MG63 (cell line): ENCODE data around the gene PLCH2. TPM values are rescaled to one million over a fixed set of nuclear protein-coding genes. Genes with fewer than 3 reads are reported as not detected.

Experiments
- DNase-seq: peaks from one replicate; pipeline ENCODE4 v3.0.0-alpha.2; 2020
- H3K27me3 ChIP-seq: fragments of 250-450 bp; sonication (Bioruptor Pico); 2 replicates; pipeline ENCODE4 v1.5.1; 2020; ENCODE audit warnings: mild to moderate bottlenecking, moderate library complexity
- H3K36me3 ChIP-seq: fragments of 250-450 bp; sonication (Bioruptor Pico); 2 replicates; pipeline ENCODE4 v1.5.1; 2020; ENCODE audit warnings: mild to moderate bottlenecking, moderate library complexity
- H3K4me3 ChIP-seq: fragments of 250-450 bp; sonication (Bioruptor Pico); 2 replicates; pipeline ENCODE4 v1.5.1; 2020; ENCODE audit warnings: mild to moderate bottlenecking, moderate library complexity
- H3K9me3 ChIP-seq: fragments of 250-450 bp; sonication (Bioruptor Pico); 2 replicates; pipeline ENCODE4 v1.5.1; 2020; ENCODE audit warnings: mild to moderate bottlenecking, moderate library complexity
- total RNA-seq: library from RNA; depleted of rRNA; stranded (reverse); fragments of >200 nt; shearing (Covaris generic); gene quantifications from 2 replicates; pipeline ENCODE4 v1.2.3, GENCODE V29; 2014; ENCODE audit warnings: low replicate concordance; rRNA removed

PLCH2 gene, protein sequence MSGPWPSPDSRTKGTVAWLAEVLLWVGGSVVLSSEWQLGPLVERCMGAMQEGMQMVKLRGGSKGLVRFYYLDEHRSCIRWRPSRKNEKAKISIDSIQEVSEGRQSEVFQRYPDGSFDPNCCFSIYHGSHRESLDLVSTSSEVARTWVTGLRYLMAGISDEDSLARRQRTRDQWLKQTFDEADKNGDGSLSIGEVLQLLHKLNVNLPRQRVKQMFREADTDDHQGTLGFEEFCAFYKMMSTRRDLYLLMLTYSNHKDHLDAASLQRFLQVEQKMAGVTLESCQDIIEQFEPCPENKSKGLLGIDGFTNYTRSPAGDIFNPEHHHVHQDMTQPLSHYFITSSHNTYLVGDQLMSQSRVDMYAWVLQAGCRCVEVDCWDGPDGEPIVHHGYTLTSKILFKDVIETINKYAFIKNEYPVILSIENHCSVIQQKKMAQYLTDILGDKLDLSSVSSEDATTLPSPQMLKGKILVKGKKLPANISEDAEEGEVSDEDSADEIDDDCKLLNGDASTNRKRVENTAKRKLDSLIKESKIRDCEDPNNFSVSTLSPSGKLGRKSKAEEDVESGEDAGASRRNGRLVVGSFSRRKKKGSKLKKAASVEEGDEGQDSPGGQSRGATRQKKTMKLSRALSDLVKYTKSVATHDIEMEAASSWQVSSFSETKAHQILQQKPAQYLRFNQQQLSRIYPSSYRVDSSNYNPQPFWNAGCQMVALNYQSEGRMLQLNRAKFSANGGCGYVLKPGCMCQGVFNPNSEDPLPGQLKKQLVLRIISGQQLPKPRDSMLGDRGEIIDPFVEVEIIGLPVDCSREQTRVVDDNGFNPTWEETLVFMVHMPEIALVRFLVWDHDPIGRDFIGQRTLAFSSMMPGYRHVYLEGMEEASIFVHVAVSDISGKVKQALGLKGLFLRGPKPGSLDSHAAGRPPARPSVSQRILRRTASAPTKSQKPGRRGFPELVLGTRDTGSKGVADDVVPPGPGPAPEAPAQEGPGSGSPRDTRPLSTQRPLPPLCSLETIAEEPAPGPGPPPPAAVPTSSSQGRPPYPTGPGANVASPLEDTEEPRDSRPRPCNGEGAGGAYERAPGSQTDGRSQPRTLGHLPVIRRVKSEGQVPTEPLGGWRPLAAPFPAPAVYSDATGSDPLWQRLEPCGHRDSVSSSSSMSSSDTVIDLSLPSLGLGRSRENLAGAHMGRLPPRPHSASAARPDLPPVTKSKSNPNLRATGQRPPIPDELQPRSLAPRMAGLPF (N-terminal part only)
- not detected in 2 replicates for total RNA-seq

DNA sequence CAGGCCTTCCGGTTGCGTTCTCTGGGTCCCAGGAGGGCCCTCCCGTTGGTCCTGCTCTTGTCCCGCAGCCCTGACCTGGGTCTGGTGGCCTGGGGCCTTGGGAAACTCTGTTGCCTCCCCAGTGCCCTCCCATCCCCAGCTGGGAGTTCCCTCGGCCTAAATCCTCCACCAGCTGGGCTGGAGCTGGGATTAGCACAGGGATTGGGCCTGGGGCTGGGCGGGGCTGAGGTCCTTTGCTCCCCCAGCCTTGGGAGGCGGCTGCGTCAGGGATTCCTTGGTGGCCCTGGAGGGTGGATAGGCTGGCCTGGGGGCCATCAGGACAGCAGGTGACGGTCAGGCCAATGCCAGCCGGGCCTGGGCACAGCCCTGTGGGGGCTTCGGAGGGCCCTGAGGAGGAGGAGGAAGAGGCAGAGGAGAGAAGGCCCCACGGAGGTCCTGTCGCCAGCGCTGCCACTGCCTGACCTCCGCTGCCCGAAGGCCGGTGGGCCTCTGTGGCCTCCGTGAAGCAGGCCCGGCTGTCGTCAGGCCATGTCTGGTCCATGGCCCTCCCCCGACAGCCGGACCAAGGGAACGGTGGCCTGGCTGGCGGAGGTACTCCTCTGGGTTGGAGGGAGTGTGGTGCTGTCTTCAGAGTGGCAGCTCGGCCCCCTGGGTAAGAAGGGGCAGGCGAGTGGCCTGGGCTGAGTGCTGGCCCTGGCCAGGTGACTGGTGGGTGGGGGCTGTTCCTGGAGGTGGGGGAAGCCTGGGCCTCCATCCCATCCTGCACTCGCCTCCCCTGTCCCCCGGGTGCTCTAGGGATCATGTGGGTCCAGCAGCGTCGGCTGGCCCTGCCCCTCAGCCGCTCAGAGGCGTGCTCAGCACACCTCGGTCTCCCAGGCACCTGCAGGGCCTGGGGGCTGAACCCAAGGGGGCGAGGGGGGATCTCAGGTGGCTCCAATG is at the start of gene PLCH2:
Gene PLCH2, plus strand, starts transcription at position 229 of the 939 bp plus-strand sequence. Its CDS starts 300 bp downstream, at position 529.
- Histone ChIP-seq H3K9me3 (no peaks in the 10 kb centered on the region), H3K27me3 (no peaks in the 10 kb centered on the region), H3K4me3 (no peak within 1 kb of the TSS), H3K36me3 (no peaks in the 10 kb centered on the region)
- DNase-seq: no peak

DNA sequence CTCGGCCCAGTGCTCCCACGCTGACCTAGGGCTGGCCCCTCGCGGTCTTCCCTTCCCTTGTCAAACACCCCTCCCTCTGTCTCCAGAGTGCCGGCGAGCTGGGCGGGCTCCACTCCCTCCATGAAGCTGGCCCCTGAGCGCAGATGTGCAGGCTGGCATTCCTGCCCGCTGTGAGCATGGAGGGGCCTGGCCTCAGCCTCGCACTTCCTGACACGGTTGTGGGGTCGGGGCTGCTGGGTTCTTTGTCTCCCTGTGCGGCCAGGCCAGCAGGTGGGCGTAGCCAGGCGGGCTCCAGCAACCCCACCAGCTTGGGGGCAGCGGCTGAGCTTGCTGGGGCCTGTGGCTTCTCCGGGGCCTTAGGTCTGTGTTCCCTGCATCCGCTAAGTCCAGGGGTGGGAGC is 49.5 kb upstream of the PLCH2 start:
- H3K9me3 ChIP-seq: peaks cover 10% of the 10 kb centered on the region; the same call in 1 of the 2 replicates
- DNase-seq: no peak
- H3K4me3 ChIP-seq: no peak overlapping the region
- no peaks in the 10 kb centered on the region for H3K27me3 ChIP-seq
- no peaks in the 10 kb centered on the region for H3K36me3 ChIP-seq

DNA sequence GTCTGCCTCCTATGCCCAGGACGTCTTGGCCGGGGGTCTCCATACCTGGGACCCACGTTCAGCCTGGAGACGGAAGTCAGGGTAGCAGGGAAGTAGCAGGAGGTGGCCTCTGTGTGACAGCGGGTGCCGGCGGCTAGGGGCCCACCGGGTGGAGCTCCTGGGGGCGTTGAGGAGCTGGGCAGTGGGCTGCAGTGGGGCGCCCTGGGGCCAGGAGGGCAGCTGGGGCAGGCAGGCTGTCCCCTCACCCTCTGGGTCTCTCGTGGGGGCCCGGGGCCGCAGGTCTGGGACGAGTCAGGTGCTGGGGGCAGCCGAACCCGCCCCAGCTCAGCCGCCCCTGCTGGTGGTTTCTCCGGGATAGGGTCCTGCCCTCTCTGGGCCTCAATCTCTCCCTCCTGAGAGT is 49.0 kb upstream of the PLCH2 start:
- no peak overlapping the region for H3K4me3 ChIP-seq
- H3K27me3 ChIP-seq: no peaks in the 10 kb centered on the region
- peaks cover 10% of the 10 kb centered on the region; the same call in 1 of the 2 replicates for H3K9me3 ChIP-seq
- no peaks in the 10 kb centered on the region for H3K36me3 ChIP-seq
- DNase-seq: no peak

DNA sequence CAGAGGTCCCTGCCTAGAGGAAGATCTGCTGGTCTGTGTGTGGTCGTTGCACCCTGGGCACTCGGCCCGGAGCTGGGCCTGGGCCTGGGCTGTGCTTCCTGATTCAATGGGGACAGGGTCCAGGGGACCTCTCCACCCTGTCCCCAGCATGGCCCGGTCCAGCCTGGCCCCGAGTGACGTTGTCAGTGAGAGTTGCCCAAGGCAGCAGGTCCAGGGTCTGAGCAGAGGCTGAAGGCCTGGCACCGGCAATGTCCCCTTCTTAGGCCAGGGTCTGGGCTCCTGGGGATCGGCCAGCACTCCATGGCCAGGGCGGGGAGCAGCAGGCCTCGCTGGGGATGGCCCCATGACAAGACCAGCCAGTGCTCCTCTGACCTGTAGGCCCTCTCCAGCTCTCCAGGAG is 48.1 kb upstream of the PLCH2 start:
- Histone ChIP-seq H3K4me3 (no peak overlapping the region), H3K9me3 (peaks cover 4% of the 10 kb centered on the region; the same call in 1 of the 2 replicates), H3K36me3 (no peaks in the 10 kb centered on the region), H3K27me3 (peaks cover 4% of the 10 kb centered on the region; the same call in 1 of the 2 replicates)
- DNase-seq: no peak

DNA sequence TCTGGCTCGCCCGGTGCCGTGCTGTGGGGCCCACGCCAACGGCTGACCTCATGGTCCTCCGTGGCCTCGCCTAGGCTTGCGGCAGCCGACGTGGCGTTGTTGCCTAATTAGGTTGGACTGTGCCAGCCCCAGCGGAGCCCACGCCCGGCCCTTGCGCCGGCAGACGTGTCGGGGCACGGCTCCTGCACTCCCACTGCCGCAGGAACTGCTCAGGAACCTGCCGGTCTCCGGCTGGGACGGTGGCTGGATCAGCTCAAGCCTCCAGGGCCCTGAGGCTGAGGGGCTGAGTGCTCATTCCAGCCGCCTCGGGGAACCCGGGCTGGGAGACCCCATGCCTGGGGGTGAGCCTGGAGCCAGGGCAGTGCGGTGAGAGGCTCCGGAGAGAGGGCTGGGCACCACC is 47.6 kb upstream of the PLCH2 start:
- no peaks in the 10 kb centered on the region for H3K36me3 ChIP-seq
- H3K9me3 ChIP-seq: peaks cover under 1% of the 10 kb centered on the region; the same call in 1 of the 2 replicates
- DNase-seq: no peak
- no peak overlapping the region for H3K4me3 ChIP-seq
- H3K27me3 ChIP-seq: peaks cover 9% of the 10 kb centered on the region

DNA sequence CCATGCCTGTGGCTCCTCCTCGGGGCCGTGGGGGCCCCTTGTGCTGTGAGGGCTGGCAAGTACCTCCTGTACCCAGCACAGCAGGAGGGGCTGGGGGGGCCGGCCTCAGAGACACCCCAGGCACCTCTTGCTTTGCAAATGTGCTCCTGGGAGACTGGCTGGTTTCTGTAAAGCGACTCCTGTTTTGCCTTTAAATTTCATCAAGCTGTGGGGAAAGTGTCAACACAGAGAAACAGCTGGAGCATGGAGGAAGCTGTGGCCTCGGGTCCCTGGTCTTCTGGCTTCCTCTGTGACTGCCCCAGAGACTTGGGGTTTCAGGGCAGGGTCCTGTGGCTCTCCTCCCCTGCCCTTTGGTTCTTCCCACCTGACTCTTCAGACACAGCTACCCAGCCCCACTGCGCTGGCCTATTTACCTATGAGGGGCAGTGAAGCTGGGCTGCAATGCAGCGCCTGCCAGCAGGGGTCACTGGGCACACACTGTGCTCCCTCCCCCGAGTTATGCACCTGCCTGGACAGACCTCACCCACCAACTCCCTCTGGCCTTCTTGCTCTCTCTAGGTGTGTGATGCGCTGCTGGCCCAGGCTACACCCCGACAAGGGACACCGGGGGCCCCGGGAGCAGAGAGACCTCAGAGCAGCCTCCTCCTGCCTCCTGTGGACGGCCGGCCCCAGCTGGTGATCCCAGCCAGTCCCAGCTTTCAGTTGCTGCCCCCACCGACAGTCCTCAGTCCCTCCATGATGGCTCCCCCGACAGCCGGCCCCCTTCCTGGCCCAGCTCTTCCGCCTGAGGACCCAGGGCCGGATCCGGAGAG is 46.1 kb upstream of the PLCH2 start:
- H3K9me3 ChIP-seq: no peaks in the 10 kb centered on the region
- no peak overlapping the region for H3K4me3 ChIP-seq
- no peaks in the 10 kb centered on the region for H3K36me3 ChIP-seq
- DNase-seq: no peak
- peaks cover 22% of the 10 kb centered on the region for H3K27me3 ChIP-seq

DNA sequence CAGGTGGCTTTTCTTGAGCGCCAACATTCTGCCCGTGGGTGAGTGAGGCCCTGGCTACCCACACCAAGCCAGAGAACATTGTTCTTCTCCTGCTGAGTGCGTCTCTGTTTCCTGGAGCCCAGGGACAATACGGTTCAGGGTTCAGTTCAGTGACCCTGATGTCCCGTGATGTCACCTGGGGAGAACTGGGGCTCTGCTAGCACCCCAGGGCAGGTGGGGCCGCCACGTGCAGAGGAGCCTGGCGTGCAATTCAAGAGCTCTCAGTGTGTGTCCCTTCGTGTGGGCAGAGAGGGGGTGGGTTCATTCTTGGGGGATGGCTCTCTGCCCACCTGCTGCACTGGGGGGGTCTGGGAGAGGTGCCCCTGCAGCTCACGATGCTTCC is 45.5 kb upstream of the PLCH2 start:
- no peak for DNase-seq
- no peak overlapping the region for H3K4me3 ChIP-seq
- no peaks in the 10 kb centered on the region for H3K36me3 ChIP-seq
- H3K27me3 ChIP-seq: peaks cover 24% of the 10 kb centered on the region
- no peaks in the 10 kb centered on the region for H3K9me3 ChIP-seq

DNA sequence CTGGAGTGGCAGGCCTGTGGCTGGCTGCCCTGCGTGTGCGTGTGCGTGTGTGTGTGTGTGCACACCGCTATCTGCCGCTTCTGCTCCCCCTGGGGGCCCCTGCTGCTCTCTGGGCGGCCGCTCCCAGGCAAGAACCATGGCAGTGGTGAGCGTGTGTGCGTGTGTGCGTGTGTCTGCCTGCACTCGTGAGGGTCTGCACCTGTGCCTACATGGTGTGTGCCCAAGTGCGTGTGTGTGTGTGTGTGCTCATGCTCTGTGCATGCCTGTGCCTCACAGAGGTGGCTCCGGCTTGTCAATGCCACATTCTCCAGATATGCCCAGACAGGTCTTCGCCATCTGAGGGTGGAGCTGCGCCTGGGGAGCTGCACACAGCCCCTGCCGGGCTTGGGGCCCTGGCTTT is 45.0 kb upstream of the PLCH2 start:
- Histone ChIP-seq H3K36me3 (no peaks in the 10 kb centered on the region), H3K27me3 (peaks cover 25% of the 10 kb centered on the region), H3K4me3 (no peak overlapping the region), H3K9me3 (no peaks in the 10 kb centered on the region)
- no peak for DNase-seq

DNA sequence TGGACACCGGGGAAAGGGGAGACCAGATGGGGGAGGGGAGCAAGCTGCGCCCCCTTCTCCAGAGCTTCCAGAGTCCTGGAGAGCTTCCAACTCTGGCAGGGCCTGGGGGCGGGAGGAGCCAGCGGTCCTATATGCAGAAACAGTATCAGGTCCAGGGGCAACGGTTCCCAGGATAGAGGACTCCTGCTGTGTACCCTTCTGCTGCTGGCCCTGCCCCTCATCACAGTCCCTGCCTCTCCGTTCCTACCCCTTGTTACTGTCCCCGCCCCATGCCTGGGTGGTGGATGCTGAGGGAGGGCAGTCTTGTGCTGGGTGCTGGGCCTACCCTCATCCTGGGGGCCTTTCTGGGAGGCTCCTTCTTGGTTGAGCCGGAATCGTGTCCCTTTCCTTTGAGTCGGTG is 44.6 kb upstream of the PLCH2 start:
- DNase-seq: no peak
- peaks cover 25% of the 10 kb centered on the region for H3K27me3 ChIP-seq
- no peak overlapping the region for H3K4me3 ChIP-seq
- H3K36me3 ChIP-seq: no peaks in the 10 kb centered on the region
- H3K9me3 ChIP-seq: no peaks in the 10 kb centered on the region

DNA sequence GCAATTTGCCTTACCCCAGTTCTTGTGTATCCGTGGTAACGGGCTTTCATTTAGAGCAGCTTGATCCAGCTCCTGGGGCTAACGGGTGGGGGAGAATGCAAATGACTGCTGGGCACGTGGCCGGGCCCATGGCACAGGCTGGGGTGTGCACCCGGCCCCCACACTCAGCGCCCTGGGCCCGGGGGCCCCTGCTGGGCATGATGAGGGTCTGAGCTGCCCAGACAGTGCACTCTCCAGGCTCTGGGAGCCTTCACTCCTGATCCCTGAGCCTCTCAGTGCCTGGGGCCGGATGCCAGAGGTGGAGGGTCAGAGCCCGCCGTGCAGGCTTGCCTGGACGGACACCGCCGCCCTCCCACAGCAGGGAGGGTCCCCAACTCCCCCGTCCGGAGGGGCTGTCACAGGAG is 43.6 kb upstream of the PLCH2 start:
- Histone ChIP-seq H3K36me3 (no peaks in the 10 kb centered on the region), H3K4me3 (no peak overlapping the region), H3K27me3 (peaks cover 25% of the 10 kb centered on the region), H3K9me3 (no peaks in the 10 kb centered on the region)
- DNase-seq: no peak

DNA sequence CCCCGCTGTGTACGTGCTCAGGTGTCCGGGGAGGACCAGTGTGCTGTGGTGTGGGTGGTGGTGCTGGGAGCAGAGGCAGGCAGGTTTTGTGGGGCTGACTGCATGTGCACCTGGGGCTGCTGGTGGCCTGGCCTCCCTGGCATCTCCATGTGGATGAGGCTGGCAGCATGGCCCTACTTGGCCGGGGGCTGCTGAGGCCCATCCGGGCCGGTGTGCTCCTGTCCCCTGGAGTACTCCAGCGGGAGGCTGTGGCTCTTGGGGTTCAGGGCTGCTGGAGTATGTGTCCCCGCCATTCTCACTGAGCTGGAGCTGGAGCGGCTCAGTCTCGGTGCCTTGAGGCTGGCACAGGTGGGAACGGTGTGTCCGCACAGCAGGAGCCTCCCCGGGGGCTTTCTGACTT is 42.9 kb upstream of the PLCH2 start:
- Histone ChIP-seq H3K27me3 (peaks cover 25% of the 10 kb centered on the region), H3K36me3 (no peaks in the 10 kb centered on the region), H3K4me3 (no peak overlapping the region), H3K9me3 (no peaks in the 10 kb centered on the region)
- DNase-seq: no peak

DNA sequence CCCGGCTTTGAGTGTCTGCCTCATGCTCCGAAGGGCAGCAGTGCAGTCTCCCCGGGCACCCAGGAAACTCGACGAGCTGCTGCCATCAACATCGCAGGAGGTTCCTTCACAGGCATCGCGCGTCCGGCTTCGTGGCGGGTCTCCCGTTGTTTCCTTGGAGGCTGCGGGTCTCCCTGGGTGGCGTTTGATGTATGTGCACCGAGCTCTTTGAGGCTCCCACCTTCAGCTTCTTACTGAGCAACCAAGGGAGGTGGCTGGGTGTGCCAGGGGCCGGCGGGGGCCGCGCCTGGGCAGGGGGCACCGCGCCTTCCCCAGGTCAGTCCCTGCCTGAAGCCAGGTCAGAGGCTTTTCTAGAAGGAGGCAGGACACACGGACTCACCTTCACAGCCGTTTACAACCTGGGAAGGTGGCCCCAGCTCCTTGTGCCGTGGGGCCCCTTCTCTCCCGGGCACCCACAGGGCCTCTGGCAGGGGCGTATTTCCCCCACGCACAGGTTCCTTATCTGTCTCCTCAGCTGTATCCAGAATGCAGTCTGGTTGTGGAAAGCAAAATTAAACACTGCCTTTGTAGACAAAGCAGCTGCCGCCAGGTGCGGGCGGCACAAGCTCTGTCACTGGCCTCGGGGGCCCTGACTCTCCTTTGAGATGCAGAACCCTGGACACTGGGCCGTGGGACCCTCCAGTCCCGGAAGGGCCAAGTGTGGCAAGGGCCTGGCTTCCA is 42.0 kb upstream of the PLCH2 start:
- Histone ChIP-seq H3K27me3 (peaks cover 25% of the 10 kb centered on the region), H3K9me3 (no peaks in the 10 kb centered on the region), H3K4me3 (no peak overlapping the region), H3K36me3 (no peaks in the 10 kb centered on the region)
- no peak for DNase-seq

DNA sequence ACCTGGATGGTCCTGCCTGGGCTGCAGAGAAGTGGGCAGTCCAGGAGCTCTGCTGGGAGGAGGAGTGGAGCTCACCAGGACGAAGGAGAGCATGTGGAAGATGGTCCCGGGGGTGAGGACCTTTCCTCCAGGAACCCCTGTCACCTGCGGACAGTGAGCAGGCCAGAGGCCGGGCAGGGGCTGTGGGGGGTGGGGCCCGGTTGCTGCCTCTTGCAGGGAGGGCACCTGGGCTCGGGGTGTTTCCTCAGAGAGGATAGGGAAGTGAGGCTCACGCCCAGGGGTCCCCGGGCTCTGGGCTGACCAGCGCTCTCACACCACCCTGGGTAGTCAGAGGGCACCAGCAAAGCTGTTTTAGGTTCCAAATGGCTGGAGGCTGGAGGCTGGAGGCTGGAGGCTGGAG is 41.0 kb upstream of the PLCH2 start:
- peaks cover 25% of the 10 kb centered on the region for H3K27me3 ChIP-seq

DNA sequence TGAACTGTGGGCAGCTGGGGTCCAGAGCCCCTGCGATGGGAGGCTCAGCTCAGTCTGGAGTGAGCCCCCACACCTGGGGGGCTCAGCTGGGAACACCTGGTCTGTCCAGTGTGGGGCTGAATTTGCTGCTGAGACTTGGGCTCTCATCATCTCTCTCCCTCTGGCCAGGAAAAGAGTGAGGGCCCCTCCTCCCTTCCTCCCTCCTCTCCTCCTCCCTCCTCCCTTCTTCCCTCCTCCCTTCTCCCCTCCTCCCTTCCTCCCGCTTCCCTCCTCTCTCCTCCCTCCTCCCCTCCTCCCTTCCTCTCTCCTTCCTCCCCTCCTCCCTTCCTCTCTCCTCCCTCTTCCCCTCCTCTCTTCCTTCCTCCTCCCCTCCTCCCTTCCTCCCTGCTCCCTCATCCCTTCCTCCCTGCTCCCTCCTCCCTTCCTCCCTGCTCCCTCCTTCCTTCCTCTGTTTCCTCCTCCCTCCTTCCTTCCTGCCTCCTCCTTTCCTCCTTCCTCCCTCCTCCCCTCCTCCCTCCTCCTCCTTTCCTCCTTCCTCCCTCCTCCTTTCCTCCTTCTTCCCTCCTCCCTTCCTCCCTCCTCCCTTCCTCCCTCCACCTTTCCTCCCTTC is 40.2 kb upstream of the PLCH2 start:
- peaks cover 25% of the 10 kb centered on the region for H3K27me3 ChIP-seq
- DNase-seq: no peak

More for the DNA sequence above, 41.0 kb upstream of the PLCH2 start:
- no peak for DNase-seq
- no peaks in the 10 kb centered on the region for H3K9me3 ChIP-seq
- no peak overlapping the region for H3K4me3 ChIP-seq
- no peaks in the 10 kb centered on the region for H3K36me3 ChIP-seq

More for the DNA sequence above, 40.2 kb upstream of the PLCH2 start:
- H3K4me3 ChIP-seq: no peak overlapping the region
- H3K9me3 ChIP-seq: no peaks in the 10 kb centered on the region
- H3K36me3 ChIP-seq: no peaks in the 10 kb centered on the region
